ENCODE results near the gene PNPLA3.
A peak's percentile ranks its signal among the peaks of the same experiment; 100 is the strongest.

Gene PNPLA3

DNA sequence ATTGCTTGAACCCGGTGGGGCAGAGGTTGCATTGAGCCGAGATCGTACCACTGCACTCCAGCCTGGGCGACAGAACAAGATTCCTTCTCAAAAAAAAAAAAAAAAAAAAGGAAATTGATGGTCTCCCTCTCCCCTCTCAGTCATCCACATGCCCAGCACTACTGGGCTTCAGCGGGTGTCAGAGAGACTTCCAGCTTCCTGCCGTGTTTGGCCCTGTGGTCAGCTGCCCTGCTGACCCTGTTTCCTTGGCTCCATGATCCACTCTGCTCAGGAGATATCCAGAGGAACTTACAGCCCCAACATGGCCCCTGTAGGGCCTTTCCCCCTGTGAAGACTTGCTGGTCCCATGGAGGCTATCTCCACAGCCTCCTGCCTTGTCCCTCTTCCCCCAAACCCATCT, 6.1 kb upstream of the PNPLA3 start:
- intact Hi-C loops (cut with DNase I): no loop called here

DNA sequence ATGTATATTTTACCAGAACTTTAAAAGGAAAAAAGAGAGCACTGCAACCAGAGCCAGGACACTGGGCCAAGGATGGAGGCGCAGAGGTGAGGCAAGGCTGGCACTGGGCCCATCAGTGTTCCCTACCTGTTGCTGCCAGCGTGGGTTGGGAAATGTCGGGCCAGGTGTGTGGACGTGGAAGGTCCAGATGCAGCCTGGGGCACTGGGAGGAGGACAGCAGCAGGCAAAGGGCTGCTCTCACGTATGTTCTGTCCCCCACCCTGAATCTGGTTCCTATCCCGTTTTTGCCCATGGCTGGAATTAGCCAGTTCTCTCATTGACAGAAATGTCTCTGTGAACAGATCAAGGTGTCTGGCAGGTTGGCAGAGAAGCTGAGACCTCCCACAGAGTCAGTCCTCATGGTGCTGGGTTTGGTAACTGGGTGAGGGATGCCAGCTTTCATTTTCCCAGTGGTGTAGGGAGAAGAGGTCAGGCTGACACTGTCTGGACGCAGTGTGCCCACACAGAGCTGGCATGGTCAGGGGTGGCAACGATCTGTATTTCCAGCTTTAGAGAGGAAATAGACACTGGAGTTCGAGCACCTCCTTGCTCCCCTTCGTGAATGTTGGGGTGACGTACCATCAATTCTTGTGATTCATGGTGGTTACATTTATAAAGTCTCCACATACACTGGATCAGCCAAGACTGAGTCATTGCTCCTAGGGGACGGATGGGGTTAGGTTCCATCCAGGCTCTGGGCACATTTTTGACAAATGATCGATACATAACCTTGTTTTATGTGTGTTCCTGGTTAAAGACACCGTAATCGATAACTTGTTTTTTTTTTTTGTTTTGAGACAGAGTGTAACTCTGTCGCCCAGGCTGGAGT, 4.3 kb upstream of the PNPLA3 start:
- DNase-seq: no peak
- intact Hi-C loops (cut with DNase I): no loop called here

More for the DNA sequence above, 6.1 kb upstream of the PNPLA3 start:
- DNase-seq: no peak

DNA sequence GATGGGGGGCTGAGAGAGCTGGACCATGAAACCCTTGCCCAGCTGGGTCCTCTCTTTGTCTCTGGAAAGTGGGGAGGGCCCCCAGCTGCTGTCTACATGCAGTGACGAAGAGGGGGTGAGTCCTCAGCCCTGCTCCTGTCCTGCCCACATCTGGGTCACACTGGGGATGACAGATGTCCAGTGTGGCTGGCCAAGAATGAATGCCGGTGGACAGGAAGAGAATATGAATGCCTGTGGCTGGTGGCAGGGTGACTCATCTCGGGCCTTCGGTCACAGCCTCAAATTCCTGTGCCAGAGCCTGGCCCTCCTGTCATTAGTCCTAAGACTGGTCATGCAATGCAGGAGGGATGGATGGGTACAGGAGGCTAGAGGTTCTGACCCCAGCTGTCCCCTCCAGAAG, 2.2 kb upstream of the PNPLA3 start:
- peak in 34 of 42 donors; percentile 16 to 85 (median 47) for DNase-seq
- intact Hi-C loops (cut with DNase I): no loop called here

GRCh38 chr22:43922123-43922522, 1.5 kb upstream of the PNPLA3 start:
- intact Hi-C loops (cut with DNase I): no loop called here
- no peak for DNase-seq

DNA sequence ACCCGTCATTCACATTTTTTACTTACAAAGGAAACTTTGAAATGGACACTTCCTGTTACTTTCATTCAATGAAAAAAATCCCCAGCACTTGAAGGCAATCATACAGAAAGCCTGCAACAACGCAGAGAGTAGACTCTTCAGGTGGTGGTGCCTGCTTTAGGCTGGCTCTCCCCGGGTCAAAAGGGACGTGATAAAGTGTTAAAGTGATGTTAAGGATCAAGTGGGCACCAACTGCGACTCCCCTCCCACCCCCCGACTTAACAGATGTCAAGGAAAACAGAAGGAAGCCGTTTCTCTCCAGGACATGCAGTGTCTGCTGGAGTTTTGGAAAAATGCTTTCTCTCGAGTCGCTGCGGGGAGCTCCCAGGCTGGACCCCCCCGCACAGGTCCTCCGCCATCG, 414 bp upstream of the PNPLA3 start:
- no peak for DNase-seq
- intact Hi-C loops (cut with DNase I): no loop called here

- intact Hi-C loops (cut with DNase I): no loop called here
Observed at GRCh38 chr22:43924877-43925276, 1.3 kb downstream of the PNPLA3 start.

DNA sequence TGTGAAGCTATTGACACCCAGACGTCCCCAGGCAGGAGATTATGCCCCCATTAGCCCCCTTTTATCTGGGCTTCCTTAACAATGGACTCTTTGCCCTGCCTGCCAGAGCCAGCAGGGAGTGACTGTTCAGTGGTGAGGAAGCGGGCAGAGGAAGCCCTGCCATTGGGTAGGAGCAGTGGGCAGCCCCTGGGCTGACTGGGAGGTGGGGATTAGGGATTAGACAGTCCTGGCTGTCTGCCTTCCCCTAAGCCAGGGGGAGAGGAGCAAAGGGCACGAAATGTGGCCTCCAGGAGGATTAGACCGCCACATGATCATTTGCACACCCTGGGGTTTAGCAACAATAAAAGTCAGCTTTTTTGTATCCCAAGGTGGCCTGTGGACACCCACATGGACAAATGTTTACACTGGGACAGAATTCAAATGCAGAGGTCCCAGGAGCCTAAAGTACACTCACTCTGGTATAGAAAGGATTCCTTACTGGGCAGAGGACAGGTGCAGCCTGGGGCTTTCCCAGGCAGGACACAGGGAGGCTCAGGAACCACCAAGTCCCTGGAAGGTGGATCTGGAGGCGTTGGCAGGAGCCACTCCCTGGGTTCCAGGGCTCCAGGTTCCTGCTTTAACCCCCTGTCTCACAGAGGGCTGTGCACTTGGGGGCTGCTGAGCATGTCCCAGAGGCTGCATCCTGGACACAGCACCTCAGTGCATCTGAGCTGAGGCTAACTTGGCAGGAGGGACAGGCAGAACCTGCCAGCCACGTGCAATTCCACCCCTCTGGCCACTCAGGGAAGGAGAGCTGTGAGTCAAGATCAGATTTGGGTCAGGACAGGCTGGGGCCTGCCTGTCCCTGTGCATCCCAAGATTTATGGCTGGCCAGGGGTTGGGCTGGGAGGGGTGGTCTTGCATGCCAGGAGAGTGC, 2.1 kb downstream of the PNPLA3 start:
- DNase-seq: peak in 1 of 42 donors; percentile 12
- intact Hi-C loops (cut with DNase I): no loop called here

More at GRCh38 chr22:43924877-43925276, 1.3 kb downstream of the PNPLA3 start:
- DNase-seq: no peak

GRCh38 chr22:43926349-43926710, 2.7 kb downstream of the PNPLA3 start:
- intact Hi-C loops (cut with DNase I): no loop called here
- DNase-seq: no peak

GRCh38 chr22:43928468-43928867, 4.9 kb downstream of the PNPLA3 start:
- DNase-seq: peak in 1 of 42 donors; percentile 21
- intact Hi-C loops (cut with DNase I): no loop called here

DNA sequence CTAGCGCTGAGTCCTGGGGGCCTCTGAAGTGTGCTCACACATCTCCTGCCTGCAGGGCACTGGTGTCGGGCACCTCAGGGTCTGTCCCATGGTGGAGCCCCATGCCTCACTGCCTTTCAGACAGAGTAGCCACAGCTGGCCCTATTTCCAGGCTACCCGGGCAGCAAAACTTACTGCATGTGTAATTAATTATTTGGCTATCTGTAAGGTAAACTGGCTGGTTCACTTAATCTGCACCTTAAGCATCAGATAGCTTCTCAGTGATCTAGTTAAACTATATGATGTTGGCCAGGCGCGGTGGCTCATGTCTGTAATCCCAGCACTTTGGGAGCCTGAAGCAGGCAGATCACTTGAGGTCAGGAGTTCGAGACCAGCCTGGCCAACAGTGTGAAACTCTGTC, 5.3 kb downstream of the PNPLA3 start:
- DNase-seq: no peak

DNA sequence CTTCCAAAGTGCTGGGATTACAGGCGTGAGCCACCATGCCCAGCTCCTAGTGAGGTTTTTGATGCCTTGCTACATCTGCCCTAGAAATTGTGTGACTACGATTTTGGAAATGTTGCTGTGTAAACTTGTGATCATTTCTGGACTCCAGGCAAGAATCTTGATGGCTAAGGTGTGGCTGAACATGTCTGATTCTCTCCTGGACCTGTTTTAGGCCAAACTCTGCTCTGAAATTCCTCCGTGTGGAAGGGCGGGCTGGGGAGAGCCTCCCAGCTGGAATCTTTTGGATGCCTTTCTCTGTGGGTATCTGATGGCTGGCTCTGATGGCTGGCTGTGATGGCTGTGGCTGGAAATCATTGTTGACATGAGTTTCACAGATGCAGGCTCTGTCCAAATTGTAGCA, 8.2 kb downstream of the PNPLA3 start:
- no peak for DNase-seq
- intact Hi-C loops (cut with DNase I): no loop called here

More for the DNA sequence above, 5.3 kb downstream of the PNPLA3 start:
- intact Hi-C loops (cut with DNase I): no loop called here

- no peak for DNase-seq
- intact Hi-C loops (cut with DNase I): no loop called here
Observed at GRCh38 chr22:43941449-43941848, 17.8 kb downstream of the PNPLA3 start.

- intact Hi-C loops (cut with DNase I): no loop called here
- no peak for DNase-seq
Observed at GRCh38 chr22:43944670-43945430, 21.2 kb downstream of the PNPLA3 start.

DNA sequence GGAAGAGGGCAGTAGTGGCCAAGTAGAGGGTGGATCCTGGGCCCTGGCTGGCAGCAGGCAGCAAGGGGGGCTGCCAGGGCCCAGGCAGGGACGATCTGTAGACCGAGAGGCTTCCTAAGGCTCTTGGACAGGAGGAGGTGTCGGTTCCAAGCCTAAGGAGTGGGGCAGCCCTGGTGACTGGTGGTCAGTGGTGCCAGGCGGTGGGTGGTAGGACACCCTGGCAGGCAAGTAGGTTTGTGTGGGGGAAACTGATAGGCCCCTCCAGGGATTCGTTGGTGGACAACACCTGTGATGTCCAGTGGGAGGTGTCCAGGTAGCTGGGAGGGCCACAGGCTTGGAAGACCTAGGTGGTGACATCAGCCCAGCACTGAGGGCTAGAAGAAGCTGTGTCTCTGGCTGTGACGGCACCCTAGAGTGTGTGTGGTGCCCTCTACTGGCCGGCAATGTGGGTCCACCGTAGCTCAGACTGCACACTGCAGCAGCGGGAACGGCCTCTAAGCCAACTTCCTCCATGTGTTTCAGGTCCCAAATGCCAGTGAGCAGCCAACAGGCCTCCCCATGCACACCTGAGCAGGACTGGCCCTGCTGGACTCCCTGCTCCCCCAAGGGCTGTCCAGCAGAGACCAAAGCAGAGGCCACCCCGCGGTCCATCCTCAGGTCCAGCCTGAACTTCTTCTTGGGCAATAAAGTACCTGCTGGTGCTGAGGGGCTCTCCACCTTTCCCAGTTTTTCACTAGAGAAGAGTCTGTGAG, 22.2 kb downstream of the PNPLA3 start:
- peak; percentile 23 to 87 (median 69) for DNase-seq
- intact Hi-C loops (cut with DNase I): no loop called here

DNA sequence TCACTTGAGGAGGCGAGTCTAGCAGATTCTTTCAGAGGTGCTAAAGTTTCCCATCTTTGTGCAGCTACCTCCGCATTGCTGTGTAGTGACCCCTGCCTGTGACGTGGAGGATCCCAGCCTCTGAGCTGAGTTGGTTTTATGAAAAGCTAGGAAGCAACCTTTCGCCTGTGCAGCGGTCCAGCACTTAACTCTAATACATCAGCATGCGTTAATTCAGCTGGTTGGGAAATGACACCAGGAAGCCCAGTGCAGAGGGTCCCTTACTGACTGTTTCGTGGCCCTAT, 22.7 kb downstream of the PNPLA3 start:
- peak in 1 of 42 donors; percentile 28 for DNase-seq
- intact Hi-C loops (cut with DNase I): no loop called here

GRCh38 chr22:43948836-43949406, 25.3 kb downstream of the PNPLA3 start:
- intact Hi-C loops (cut with DNase I): no loop called here
- DNase-seq: no peak

- DNase-seq: no peak
- intact Hi-C loops (cut with DNase I): no loop called here
Observed at GRCh38 chr22:43951391-43951790, 27.8 kb downstream of the PNPLA3 start.

DNA sequence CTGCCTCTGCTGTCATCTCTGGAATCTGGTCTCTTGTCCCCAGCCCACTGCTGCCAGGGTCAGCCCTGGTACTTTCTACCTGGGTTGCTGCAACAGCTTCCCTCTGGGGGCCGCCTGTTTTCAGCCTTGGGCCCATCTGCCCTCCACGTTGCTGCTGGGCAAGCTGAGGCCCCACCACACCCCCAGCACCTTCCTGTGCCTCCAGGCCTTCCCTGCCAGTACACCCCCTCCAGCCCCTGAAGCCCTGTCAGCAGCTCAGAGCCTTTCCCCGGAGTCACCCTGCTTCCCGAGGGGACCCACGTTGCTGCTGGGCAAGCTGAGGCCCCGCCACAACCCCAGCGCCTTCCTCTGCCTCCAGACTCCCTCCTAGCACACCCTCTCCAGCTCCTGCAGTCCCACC, 28.4 kb downstream of the PNPLA3 start:
- DNase-seq: no peak
- intact Hi-C loops (cut with DNase I): no loop called here
